ENCODE measurements around the gene LRBA.
"Not testable (repeated sequence)": the region's sequence is repeated elsewhere in the genome, so short reads cannot be mapped to it uniquely, and the experiment has no call there.

The LRBA gene

DNA sequence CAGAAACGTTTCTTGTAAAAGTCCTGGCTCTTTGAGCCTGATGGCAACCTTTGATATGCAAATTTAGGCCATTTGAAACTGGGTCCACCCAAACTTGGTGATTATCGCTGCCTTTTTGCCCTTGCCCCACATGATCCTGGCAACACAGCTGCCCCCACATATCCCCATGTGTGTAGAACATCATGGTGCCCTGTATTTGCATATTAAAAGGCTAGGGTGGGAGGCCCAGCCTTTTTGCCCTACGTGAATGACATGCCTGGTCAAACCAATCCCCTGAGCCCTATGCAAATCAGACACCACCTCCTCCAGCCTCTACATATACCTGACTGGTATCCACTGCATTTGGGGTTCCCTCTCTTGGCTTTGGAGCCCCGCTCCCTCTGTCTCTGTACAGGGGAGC lies 230.8 kb downstream of the LRBA start:
- no peak for DNase-seq

- DNase-seq, result no peak
Observed at GRCh38 chr4:150782921-150783320, 232.2 kb downstream of the LRBA start.

GRCh38 chr4:150782311-150782710 lies 232.8 kb downstream of the LRBA start:
- DNase-seq, result no peak

DNA sequence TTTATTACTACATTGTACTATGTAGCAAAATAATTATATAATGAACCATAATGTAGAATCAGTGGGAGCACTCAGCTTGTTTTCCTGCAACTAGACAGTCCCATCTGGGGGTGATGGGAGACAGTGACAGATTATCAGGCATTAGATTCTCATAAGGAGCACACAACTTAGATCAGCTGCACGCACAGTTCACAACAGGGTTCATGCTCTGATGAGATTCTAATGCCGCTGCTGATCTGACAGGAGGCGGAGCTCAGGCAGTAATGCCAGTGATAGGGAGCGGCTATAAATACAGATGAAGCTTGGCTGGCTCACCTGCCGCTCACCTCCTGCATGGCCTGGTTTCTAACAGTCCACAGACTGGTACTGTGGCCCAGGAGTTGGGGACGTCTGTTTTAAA lies 233.9 kb downstream of the LRBA start:
- no peak for DNase-seq

DNA sequence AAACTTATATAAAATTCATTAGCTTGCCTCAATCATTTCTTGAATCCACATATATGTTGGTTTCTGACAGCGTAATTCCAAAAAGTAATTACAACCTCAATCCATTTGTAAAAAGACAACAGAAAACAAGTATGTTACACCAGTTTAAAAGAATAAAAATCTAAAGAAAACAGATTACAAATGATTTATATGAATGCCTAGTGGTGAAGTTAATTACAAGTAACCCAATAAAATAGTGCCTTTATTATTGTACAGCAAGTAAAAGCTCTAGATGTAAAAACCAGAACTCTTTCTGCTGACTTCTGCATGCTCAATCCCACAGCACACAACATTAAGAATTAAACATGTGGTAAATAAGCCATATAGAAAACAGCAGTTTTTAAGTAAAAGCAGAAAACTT lies 235.4 kb downstream of the LRBA start:
- no peak for DNase-seq

DNA sequence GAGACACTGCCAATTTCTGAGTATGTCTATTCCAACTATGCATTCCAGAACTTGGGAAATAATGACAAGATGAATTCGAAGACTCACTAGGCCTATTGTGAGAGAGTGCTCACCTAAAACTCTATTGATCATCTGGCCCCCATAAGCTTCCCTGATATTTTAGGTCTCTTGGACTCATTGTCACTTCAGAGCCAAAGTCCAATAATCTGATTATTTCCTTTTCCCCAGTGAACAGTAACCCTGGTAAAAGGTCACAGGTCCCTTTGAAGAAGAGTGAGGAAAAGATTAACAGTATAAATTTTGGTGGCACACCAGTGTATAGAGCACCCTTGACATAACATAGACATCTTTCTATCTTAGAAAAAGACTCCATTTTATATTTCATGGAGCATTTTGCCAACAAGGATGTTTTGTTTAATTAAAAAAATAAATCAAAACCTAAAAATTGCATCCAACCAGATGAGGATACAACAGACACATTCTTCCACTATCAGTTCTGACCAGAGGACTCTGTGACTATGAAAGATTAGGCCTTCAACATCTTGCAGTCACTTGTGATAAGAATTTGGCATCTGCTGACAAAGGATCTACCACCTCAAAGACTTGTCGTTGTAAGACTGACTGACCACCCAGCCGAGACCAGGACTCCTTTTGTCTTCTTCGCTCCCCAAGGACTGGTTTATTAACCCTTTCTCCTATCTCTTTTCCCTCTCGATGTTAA lies 241.2 kb downstream of the LRBA start:
- DNase-seq, result no peak

DNA sequence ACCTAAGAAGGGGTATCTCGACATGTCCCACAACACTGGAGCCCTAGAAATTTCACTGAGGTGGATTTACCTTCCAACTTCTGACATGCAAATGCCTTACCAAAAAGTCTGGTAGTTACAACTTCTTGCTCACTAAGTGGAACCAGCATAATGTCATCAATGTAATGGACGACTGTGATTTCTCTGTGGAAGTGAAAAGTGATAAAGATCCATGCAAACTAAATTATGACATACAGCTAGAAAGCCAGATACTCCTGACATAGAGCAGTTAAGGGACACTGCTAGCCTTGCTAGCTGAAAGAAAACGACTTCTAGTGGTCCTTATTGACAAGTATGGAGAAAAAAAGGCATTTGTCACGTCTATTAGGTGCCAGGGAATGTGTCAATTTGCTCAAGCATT lies 242.1 kb downstream of the LRBA start:
- DNase-seq, result no peak

DNA sequence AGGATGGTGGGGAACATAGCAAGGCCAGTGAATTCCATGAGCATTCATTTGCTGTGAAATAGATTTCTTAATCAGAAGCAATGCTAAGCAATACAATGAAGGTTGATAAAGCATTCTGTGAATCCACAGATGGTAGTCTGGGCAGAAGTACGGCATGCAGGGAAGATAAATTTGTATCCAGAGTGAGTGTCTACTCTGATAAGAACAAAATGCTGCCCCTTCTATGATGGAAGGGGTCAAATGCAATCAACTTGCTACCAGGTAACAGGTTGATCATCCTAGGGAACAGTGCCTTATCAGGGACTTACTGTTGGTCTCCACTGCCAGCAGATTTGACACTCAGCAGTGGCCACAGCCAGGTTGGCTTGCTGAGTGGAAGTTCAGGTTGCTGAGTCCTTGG lies 243.7 kb downstream of the LRBA start:
- DNase-seq, result no peak

GRCh38 chr4:150769845-150770244 lies 245.2 kb downstream of the LRBA start:
- DNase-seq, result no peak

DNA sequence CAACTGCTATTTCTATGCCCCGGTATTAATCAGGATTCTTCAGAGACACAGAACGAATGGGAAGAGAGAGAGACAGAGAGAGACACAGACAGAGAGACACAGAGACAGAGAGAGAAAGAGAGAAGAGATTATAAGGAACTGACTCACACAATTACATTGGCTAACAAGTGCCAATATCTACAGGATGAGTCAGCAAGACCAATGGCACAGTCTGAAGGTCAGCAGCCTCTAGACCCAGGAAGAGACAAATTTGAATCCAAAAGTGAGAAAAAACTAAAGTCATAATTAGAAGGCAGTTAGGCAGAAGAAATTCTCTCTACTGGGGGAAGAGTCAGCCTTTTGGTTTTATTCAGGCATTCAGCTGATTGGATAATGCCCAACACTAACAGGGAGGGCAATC lies 245.8 kb downstream of the LRBA start:
- DNase-seq, result no peak

GRCh38 chr4:150768497-150768896 lies 246.6 kb downstream of the LRBA start:
- DNase-seq, result no peak

DNA sequence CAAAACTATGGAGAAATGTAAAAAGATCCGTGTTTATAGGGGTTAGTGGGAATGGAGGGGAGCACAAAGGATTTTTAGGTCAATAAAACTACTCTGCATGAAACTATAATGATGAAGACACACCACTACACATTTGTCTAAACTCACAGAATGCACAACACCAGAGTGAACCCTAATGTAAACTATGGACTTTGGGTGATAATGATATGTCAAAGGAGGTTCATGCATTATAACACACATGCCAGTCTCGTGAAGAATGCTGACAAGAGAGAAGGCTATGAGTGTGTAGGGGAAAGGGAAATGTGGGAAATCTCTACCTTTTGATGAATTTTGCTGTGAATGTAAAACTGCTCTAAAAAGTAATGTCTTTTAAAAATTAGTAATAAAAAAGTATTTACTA lies 249.9 kb downstream of the LRBA start:
- DNase-seq, result no peak

DNA sequence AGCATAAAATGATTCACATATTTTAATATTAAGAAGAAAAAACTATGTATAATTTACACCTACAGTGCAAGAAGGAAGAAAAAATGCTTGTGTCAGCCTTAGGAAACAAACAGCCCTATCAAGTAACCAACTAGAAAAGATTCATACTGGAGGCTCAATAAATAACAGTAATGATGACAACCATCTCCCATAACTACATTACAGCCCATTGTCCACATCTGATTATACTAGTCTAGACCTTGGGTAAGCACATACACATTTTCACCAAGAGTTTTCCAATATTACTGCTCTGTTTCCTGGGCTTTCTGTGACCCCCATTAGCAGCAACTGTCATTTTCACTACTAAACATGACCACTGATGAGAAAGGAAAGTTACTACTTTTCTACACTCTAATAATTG lies 263.4 kb downstream of the LRBA start:
- no peak for DNase-seq

- DNase-seq, result no peak
Observed at GRCh38 chr4:150750824-150751223, 264.3 kb downstream of the LRBA start.

- DNase-seq, result no peak
Observed at GRCh38 chr4:150746156-150746555, 268.9 kb downstream of the LRBA start.

- DNase-seq, result no peak
Observed at GRCh38 chr4:150744570-150744969, 270.5 kb downstream of the LRBA start.

DNA sequence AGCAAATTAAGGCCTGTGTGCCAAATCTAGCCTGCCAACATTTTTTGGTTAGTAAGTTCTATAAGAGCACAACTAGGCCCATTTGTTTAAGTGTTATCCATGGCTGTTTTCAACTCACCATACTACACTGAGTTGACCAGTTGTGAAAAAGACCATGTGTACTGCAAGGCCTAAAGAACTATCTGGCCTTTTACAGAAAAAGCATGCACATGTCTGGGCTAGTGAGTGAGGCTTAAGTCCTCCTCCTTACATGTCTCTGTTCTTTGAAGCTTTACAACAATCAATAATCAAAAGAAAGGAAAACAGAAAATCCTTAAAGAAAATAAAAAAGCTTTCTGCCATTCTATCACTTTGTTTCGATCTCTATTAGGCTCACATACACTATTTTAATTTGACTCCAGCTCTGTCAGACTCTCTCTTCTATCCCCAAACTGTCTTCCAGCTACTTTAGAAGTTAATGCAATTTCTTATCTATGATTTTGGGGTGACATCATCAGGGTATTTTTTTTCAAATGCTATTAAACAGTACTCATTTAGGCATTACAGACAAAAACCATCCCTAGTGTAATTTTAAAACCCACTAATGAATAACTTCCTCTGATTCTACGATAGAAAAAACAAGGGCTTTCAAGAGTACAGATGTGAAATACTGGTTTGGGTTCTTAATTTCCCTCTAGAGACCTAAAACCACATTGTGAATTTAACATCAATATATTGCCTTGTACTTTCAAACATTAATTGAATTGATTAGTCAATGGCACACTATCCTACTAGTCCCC lies 271.3 kb downstream of the LRBA start:
- DNase-seq, result no peak

DNA sequence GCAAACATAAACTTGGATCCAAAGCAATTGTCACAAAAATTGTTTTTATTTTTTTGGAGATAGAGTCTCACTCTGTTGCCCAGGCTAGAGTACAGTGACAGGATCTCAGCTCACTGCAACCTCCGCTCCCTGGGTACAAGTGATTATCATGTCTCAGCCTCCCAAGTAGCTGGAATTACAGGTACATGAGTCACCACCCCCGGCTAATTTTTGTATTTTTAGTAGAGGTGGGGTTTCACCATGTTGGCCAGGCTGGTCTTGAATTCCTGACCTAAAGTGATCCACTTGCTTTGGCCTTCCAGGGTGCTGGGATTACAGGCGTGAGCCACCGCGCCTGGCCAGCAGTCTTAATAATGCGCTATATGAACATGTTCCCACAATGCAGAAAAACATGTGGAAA lies 272.2 kb downstream of the LRBA start:
- DNase-seq, result not testable (repeated sequence)

GRCh38 chr4:150739591-150739990 lies 275.5 kb downstream of the LRBA start:
- no peak for DNase-seq

DNA sequence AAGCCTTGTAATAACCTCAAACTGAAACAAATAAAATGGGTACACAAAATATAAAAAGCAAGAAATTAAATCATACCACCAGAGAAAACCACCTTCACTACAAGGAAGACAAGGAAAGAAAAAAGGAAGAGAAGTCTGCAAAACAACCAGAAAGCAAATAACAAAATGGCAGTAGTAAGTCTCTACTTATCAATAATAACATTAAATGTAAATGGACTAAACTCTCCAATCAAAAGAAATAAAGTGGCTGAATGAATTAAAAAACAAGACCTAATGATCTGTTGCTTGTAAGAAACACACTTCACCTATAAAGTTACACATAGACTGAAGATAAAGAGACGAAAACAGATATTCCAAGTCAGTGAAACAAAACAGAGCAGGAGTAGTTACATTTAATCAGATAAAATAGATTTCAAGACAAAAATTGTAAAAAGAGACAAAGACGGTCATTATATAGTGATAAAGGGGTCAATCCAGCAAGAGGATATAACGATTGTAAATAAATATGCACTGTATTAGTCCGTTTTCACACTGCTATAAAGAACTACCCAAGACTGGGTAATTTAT lies 289.0 kb downstream of the LRBA start:
- DNase-seq, result no peak

DNA sequence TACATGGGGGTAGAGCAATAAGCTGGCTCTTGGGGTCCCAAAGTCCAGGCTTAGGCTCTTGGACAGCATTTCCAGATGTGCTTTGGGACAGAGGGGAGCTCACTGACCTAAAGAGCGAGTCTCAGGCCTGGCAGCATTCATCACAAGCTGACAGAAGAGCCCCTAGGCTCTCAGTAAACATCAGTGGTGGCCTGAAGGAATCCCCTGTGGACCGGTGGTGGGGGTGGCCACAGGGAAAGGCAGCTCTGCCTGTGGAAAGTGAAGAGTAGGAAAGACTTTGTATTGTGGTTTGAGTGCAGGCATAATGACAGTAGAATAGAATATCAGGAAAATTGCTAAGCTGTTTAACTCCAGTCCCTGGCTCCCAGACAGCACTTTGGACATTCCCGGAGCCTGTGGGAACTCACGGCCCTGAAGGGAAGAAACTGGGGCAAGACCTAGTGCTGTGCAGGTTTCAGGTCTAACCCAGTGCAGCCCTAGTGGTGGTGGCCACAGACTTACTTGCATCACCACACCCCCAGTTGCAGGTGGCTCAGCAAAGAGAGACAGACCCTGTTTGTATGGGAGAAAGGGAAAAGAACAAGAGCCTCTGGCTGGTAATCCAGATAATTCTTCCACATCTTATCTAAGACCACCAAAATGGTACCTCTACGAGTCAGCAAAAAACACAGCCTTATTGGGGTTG lies 291.2 kb downstream of the LRBA start:
- no peak for DNase-seq

- no peak for DNase-seq
Observed at GRCh38 chr4:150722908-150723362, 292.1 kb downstream of the LRBA start.

- no peak for DNase-seq
Observed at GRCh38 chr4:150720973-150721518, 294.0 kb downstream of the LRBA start.
